ENCODE data around the gene EHHADH.

DNA sequence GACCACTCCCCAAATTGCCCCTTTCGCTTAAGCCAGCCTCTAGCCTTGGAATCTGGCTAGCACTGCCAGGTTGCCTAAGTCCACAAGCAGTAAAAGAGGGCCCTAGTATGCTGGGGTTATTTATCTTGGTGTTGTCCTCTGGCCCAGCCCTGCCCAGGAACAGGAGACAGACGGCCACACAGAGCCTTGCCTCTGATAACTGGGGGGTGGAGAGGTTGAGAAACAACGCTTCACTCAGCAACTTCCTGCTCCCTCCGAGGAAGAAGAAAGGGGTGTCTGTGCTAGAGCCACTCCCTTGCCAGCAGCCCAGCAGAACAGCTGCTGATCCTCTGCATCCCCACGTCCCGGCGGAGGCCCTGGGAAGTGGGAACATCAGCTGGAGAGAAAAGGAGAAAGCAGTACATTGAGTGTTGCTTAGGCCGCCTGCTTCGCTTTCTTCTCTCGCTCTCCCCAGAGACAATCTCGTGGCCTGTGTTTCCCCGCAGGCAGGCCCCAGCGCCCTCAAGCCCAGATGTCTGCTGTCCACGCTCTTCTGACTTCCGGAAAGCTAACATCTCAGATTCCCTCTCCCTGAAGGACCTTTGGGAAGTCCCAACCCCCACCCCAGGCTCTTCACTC lies 78.4 kb downstream of the EHHADH start:
- TF ChIP-seq, protein P1, sequence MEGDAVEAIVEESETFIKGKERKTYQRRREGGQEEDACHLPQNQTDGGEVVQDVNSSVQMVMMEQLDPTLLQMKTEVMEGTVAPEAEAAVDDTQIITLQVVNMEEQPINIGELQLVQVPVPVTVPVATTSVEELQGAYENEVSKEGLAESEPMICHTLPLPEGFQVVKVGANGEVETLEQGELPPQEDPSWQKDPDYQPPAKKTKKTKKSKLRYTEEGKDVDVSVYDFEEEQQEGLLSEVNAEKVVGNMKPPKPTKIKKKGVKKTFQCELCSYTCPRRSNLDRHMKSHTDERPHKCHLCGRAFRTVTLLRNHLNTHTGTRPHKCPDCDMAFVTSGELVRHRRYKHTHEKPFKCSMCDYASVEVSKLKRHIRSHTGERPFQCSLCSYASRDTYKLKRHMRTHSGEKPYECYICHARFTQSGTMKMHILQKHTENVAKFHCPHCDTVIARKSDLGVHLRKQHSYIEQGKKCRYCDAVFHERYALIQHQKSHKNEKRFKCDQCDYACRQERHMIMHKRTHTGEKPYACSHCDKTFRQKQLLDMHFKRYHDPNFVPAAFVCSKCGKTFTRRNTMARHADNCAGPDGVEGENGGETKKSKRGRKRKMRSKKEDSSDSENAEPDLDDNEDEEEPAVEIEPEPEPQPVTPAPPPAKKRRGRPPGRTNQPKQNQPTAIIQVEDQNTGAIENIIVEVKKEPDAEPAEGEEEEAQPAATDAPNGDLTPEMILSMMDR (IDR thresholded peaks at IDR 0.05; ENCODE audit: poor library complexity): no peak
- TF ChIP-seq EZH2phosphoT487 (IDR thresholded peaks at IDR 0.05; ENCODE audit: low read depth, severe bottlenecking, unreplicated experiment): no peak
